ENCODE data around the gene MKLN1. TPM values are rescaled to one million over a fixed set of nuclear protein-coding genes. Genes with fewer than 3 reads are reported as not detected.

The MKLN1 gene
- total and polyA plus RNA-seq, 2 of the 4 experiments (the other 2 are of a cell fraction) = 17.5 to 52.0 TPM

DNA sequence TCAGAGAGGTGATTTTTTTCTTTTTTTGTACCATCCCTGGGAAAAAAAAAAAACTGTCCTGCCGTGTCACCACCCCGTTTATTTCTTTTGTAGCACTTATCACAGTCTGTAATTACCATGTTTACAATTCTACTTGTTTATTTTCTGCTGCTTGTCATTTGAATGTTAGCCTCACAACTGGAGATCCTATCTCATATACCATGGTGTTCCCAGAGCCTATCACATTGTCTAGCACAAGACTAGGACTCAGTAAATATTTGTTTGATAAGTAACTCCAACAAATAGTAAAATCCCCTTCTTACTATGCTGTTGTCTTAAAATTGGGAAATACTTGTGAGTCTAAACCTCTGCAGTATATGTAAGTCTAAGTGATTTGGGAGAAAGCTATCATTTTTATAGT, 36.0 kb downstream of the MKLN1 start:
- Histone ChIP-seq H3K4me3 (ENCODE audit: insufficient read depth, low read depth, low read length) (no peak overlapping the region), H4K20me1 (ENCODE audit: insufficient read depth, low read length) (peaks cover 84% of the 10 kb centered on the region), H3K4me1 (ENCODE audit: control insufficient read depth, insufficient read depth, low read length) (peaks cover 7% of the 10 kb centered on the region), H3K9me1 (ENCODE audit: insufficient read depth, low read length) (no peaks in the 10 kb centered on the region; the same call in 1 of the 2 replicates), H3K27ac (ENCODE audit: insufficient read depth, low read length) (no peak overlapping the region), H4K5ac (ENCODE audit: low read depth, low read length) (no peak overlapping the region), H4K8ac (ENCODE audit: low read depth in 2 of 2, low read length in 2 of 2) (no peak overlapping the region), H3K36me3 (ENCODE audit: control insufficient read depth, insufficient read depth, low read length) (no peaks in the 10 kb centered on the region), H2AFZ (replicated peaks; ENCODE audit: low read length, poor library complexity) (no peak overlapping the region), H2AK9ac (replicated peaks; ENCODE audit: low read depth, low read length, poor library complexity) (no peak overlapping the region), H2BK15ac (ENCODE audit: low read depth, low read length) (no peak overlapping the region), H2AK5ac (ENCODE audit: low read depth, low read length) (no peak overlapping the region), H3K14ac (replicated peaks; ENCODE audit: low read depth, low read length) (no peak overlapping the region), H3K9ac (ENCODE audit: low read depth, low read length) (no peak overlapping the region), H4K91ac (ENCODE audit: insufficient read depth, low read depth, low read length) (no peak overlapping the region), H2BK20ac (ENCODE audit: low read depth, low read length) (no peak overlapping the region), H3K18ac (ENCODE audit: low read depth, low read length) (no peak overlapping the region), H3K79me1 (ENCODE audit: low read depth in 1 of 2, low read length in 2 of 2) (peaks cover 11 to 59% of the 10 kb centered on the region in 2 experiments), H2BK5ac (ENCODE audit: low read depth, low read length, poor library complexity, severe bottlenecking) (no peak overlapping the region), H3K27me3 (ENCODE audit: control insufficient read depth, insufficient read depth, low read length) (no peaks in the 10 kb centered on the region), H3K4ac (ENCODE audit: low read depth, low read length) (no peak overlapping the region), H3K56ac (ENCODE audit: extremely low read depth, insufficient read depth, low read length) (no peak overlapping the region), H2BK120ac (ENCODE audit: low read depth, low read length) (no peak overlapping the region), H3K4me2 (ENCODE audit: low read depth, low read length) (no peak overlapping the region), H3K23ac (ENCODE audit: low read depth, low read length) (no peak overlapping the region), H3K9me3 (ENCODE audit: control insufficient read depth, insufficient read depth, low read length) (no peaks in the 10 kb centered on the region)
- intact Hi-C loops (cut with micrococcal nuclease) = no loop called here
- in situ Hi-C loops (cut with MboI; ENCODE audit: low sequenced_read_pairs) = no loop called here
- no peak for ATAC-seq (ENCODE audit: low read depth)
- DNase-seq = no peak
- TF ChIP-seq MAZ (IDR thresholded peaks at IDR 0.05; ENCODE audit: borderline replicate concordance, low read depth, low read length) (no peak), CEBPB (IDR thresholded peaks at IDR 0.05; ENCODE audit: low read depth, low read length) (no peak), POLR2A (IDR thresholded peaks at IDR 0.05; ENCODE audit: low read depth, low read length) (no peak), RAD21 (IDR thresholded peaks at IDR 0.05; ENCODE audit: low read length) (no peak), RFX5 (IDR thresholded peaks at IDR 0.05; ENCODE audit: low read depth, low read length) (no peak), NFE2L2 (IDR thresholded peaks at IDR 0.05; ENCODE audit: low read depth, low read length) (no peak)
- TF ChIP-seq, protein P1, sequence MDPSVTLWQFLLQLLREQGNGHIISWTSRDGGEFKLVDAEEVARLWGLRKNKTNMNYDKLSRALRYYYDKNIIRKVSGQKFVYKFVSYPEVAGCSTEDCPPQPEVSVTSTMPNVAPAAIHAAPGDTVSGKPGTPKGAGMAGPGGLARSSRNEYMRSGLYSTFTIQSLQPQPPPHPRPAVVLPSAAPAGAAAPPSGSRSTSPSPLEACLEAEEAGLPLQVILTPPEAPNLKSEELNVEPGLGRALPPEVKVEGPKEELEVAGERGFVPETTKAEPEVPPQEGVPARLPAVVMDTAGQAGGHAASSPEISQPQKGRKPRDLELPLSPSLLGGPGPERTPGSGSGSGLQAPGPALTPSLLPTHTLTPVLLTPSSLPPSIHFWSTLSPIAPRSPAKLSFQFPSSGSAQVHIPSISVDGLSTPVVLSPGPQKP (IDR thresholded peaks at IDR 0.05; ENCODE audit: borderline replicate concordance, low read depth, low read length) = no peak
- TF ChIP-seq, protein P2, sequence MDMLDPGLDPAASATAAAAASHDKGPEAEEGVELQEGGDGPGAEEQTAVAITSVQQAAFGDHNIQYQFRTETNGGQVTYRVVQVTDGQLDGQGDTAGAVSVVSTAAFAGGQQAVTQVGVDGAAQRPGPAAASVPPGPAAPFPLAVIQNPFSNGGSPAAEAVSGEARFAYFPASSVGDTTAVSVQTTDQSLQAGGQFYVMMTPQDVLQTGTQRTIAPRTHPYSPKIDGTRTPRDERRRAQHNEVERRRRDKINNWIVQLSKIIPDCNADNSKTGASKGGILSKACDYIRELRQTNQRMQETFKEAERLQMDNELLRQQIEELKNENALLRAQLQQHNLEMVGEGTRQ (IDR thresholded peaks at IDR 0.05; ENCODE audit: low read depth, low read length) = no peak
- ChIA-PET POLR2A (ENCODE audit: unreplicated experiment) (no interaction called here), CTCF (no interaction called here)
- no TSS peak for BruUV-seq (replicated peaks)
- dilution Hi-C loops (cut with HindIII; ENCODE audit: low sequenced_read_pairs, unreplicated experiment) = no loop called here
- WGBS, 2 experiments (ENCODE audit: extremely low coverage in 2 of 2, insufficient read length in 1 of 2) = no CpG with 5 or more reads among the region's 2 CpGs
